HG03280 (cell line): ENCODE results near the gene ZKSCAN4.

Source experiments
- ATAC-seq: cut with Tn5 transposase; IDR thresholded peaks from one replicate; pipeline ENCODE4 v1.9.1; 2021; ENCODE audit warnings: mild to moderate bottlenecking, moderate library complexity; ENCODE audit not compliant: unreplicated experiment

Gene ZKSCAN4

GRCh38 chr6:28252009-28252975 lies at the start of gene ZKSCAN4:
ZKSCAN4 (minus strand) TSS chr6:28252269; CDS start chr6:28251980, 289 bp downstream.
- peak; percentile 71 for ATAC-seq

GRCh38 chr6:28296520-28297060 lies 44.5 kb upstream of the ZKSCAN4 start:
- ATAC-seq, result no peak

GRCh38 chr6:28295326-28295725 lies 43.3 kb upstream of the ZKSCAN4 start:
- no peak for ATAC-seq

GRCh38 chr6:28291573-28291972 lies 39.5 kb upstream of the ZKSCAN4 start:
- ATAC-seq, result no peak

- ATAC-seq, result no peak
These were observed 30.9 kb upstream of the ZKSCAN4 start for GRCh38 chr6:28282926-28283325.

- ATAC-seq, result peak; percentile 84
These were observed 29.4 kb upstream of the ZKSCAN4 start, which contains the start of gene PGBD1 for GRCh38 chr6:28281288-28282064. PGBD1 (plus strand) TSS chr6:28281572; CDS start chr6:28283814, 2,242 bp downstream.

GRCh38 chr6:28280595-28281287 lies 28.7 kb upstream of the ZKSCAN4 start:
- ATAC-seq, result no peak

GRCh38 chr6:28277746-28278145 lies 25.7 kb upstream of the ZKSCAN4 start:
- no peak for ATAC-seq

GRCh38 chr6:28274888-28275287 lies 22.8 kb upstream of the ZKSCAN4 start:
- ATAC-seq, result no peak

- ATAC-seq, result no peak
These were observed 17.4 kb upstream of the ZKSCAN4 start for GRCh38 chr6:28269492-28269891.

GRCh38 chr6:28267695-28268059 lies 15.6 kb upstream of the ZKSCAN4 start:
- no peak for ATAC-seq

- peak; percentile 93 for ATAC-seq
These were observed 15.1 kb upstream of the ZKSCAN4 start, which contains the start of gene ZSCAN26 for GRCh38 chr6:28266962-28267694. ZSCAN26 (plus strand) TSS chr6:28267143; CDS start chr6:28271920, 4,777 bp downstream.

- ATAC-seq, result no peak
These were observed 14.5 kb upstream of the ZKSCAN4 start for GRCh38 chr6:28266563-28266961.

- ATAC-seq, result no peak
These were observed 12.8 kb upstream of the ZKSCAN4 start for GRCh38 chr6:28264834-28265401.

- ATAC-seq, result no peak
These were observed 11.9 kb upstream of the ZKSCAN4 start for GRCh38 chr6:28263922-28264321.

GRCh38 chr6:28258877-28259777 lies 7.1 kb upstream of the ZKSCAN4 start, which contains the start of gene NKAPL:
NKAPL (plus strand) TSS chr6:28259297; CDS start chr6:28259372, 75 bp downstream.
- ATAC-seq, result no peak

- ATAC-seq, result no peak
These were observed 5.0 kb upstream of the ZKSCAN4 start for GRCh38 chr6:28257042-28257441.

- no peak for ATAC-seq
These were observed 2.1 kb upstream of the ZKSCAN4 start for GRCh38 chr6:28254121-28254519.

GRCh38 chr6:28251661-28252008 lies 434 bp downstream of the ZKSCAN4 start:
- peak; percentile 50 for ATAC-seq
